CD8-positive, alpha-beta memory T cell (primary cell): ENCODE results near the gene DBP. TPM values are rescaled to one million over a fixed set of nuclear protein-coding genes. Genes with fewer than 3 reads are reported as not detected.

Source experiments
- CTCF ChIA-PET: fragments of 350-600 bp; sonication (Branson Sonifier 250); formaldehyde crosslinking; loops from one replicate; lab custom pipeline; 2021; ENCODE audit warnings: antibody characterized with exemption; lab: Charles Lee
- POLR2A ChIA-PET: fragments of 350-600 bp; sonication (Branson Sonifier 250); formaldehyde crosslinking; loops from one replicate; lab custom pipeline; 2021; ENCODE audit warnings: antibody characterized with exemption; lab: Charles Lee
- DNase-seq, 5 donors: peaks; one replicate each; pipeline versions ENCODE4 v3.0.0 to v3.0.0-alpha.2; 2020 to 2022; ENCODE audit warnings: mixed read lengths in 1 of 5
- H3K27ac ChIP-seq: one replicate; pipeline ENCODE4 v1.7.0; 2013; ENCODE audit warnings: low read depth, mild to moderate bottlenecking, low read length, moderate library complexity
- H3K27me3 ChIP-seq: 2 replicates; pipeline ENCODE4 v1.7.0; 2013; ENCODE audit warnings: low read length, mild to moderate bottlenecking; ENCODE audit not compliant: insufficient read depth, poor library complexity, severe bottlenecking
- H3K36me3 ChIP-seq: 2 replicates; pipeline ENCODE4 v1.7.0; 2013; ENCODE audit warnings: mild to moderate bottlenecking, low read length, moderate library complexity; ENCODE audit not compliant: insufficient read depth
- H3K4me1 ChIP-seq: 2 replicates; pipeline ENCODE4 v1.7.0; 2013; ENCODE audit warnings: mild to moderate bottlenecking, low read length, moderate library complexity; ENCODE audit not compliant: insufficient read depth
- H3K4me3 ChIP-seq: 2 replicates; pipeline ENCODE4 v1.7.0; 2013; ENCODE audit warnings: mild to moderate bottlenecking, low read length
- H3K9me3 ChIP-seq: 2 replicates; pipeline ENCODE4 v1.7.0; 2013; ENCODE audit warnings: mild to moderate bottlenecking, low read length
- H3K27ac Mint-ChIP-seq, 8 donors: one replicate each; pipeline ENCODE4 v1.8.0; 2020 to 2021; ENCODE audit warnings: mixed read lengths in 8 of 8, mild to moderate bottlenecking in 6 of 8, inconsistent platforms in 3 of 8, moderate library complexity in 3 of 8
- H3K27me3 Mint-ChIP-seq, 2 donors: one replicate each; pipeline ENCODE4 v1.8.0; 2020 to 2021; ENCODE audit warnings: mixed read lengths in 2 of 2, mild to moderate bottlenecking in 1 of 2, moderate library complexity in 1 of 2
- H3K36me3 Mint-ChIP-seq, 3 donors: one replicate each; pipeline ENCODE4 v1.8.0; 2020 to 2021; ENCODE audit warnings: mixed read lengths in 3 of 3, inconsistent platforms in 1 of 3, mild to moderate bottlenecking in 1 of 3
- H3K4me1 Mint-ChIP-seq, 3 donors: one replicate each; pipeline ENCODE4 v1.8.0; 2020 to 2021; ENCODE audit warnings: mixed read lengths in 3 of 3, inconsistent platforms in 1 of 3, mild to moderate bottlenecking in 1 of 3
- H3K4me3 Mint-ChIP-seq, 7 donors: one replicate each; pipeline ENCODE4 v1.8.0; 2020 to 2021; ENCODE audit warnings: mixed read lengths in 7 of 7, mild to moderate bottlenecking in 6 of 7, moderate library complexity in 4 of 7, inconsistent platforms in 2 of 7
- H3K9me3 Mint-ChIP-seq, 5 donors: one replicate each; pipeline ENCODE4 v1.8.0; 2020 to 2022; ENCODE audit warnings: mixed read lengths in 5 of 5, mild to moderate bottlenecking in 3 of 5, moderate library complexity in 2 of 5, inconsistent platforms in 1 of 5
- polyA plus RNA-seq: library from polyadenylated mRNA; unstranded; fragments of 300-500 nt; fragmentation: Illumina TruSeq; gene quantifications from one replicate; pipeline ENCODE4 v1.2.3, GENCODE V29; 2021
- total RNA-seq, 2 experiments: library from RNA; stranded (reverse); gene quantifications; one replicate each; pipeline ENCODE4 v1.2.3, GENCODE V29; 2021

Gene DBP
- total and polyA plus RNA-seq, 3 experiments from 2014 or later = 10.9 to 84.1 (median 12.1) TPM

DNA sequence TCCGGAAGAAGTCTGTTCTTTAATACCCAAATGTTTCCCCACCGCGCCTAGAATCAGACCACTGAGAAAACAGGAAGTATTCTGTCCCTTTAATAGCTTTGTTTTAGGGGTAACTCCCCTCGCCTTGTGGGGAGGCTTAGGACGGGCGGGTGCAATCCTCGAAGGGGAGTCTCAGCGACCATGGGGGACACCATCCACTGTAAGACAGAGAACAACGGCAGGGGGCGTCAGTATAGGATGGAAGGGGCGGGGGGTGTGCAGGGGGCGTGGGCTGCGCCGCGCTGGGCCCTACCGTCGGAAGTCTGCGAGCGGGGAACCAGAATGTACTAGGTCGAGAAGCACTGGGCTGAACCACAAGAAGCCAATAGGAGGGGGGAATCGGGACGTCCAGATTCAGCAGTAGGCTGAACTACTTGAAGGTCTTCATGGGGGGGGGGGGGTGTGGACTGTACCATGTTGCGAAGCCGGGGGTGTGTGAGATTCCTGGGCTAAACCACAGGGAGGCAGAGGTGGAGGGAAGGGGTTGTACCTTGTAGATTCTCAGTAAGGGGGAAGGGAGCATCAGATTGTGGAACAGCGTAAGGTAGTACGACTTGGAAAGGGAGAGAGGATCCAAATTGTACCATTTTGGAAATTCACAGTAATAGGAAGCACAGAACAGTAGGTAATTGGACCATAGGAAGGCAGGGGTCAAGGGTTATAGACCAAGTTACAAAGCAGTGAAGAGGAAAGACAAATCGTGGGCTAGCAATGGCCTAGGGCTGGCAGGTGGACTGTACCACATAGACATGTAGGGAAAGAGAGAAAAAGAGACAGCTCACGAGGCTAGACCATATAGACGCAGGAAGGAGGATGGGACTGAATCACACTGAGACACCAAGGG is 1.0 kb upstream of the DBP start:
- H3K9me3 Mint-ChIP-seq = peaks cover 0 to 2% (median 0%) of the 10 kb centered on the region in 5 donors
- H3K4me3 ChIP-seq = peak overlapping the region; percentile 93

DNA sequence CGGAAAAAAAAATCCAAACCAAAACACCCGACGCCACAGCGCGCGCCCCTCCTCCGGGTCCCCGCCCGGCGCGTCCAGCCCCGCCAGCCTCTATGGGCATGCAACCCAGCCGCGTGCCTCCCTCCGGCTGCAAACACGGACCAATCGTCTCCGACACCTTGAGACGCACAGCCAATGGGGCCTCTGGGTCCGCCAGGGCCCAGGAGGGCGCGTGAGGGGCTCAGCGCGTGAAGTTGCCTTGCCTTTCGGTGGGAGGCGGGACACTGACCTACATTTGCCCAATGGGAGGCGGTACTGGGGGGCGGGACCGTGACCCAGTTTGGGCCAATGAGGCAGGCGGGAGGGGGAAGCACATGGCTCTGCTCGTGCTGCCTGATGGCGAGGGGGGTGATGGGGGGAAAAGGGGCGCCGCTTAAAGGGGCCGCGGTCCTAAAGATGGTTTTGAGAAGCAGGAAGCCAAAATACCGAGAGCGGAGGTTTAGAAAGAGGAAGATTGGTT is 319 bp upstream of the DBP start:
- H3K27ac Mint-ChIP-seq = peak overlapping the region; percentile 88 to 100 (median 98)
- H3K4me3 ChIP-seq = peak overlapping the region; percentile 97

More for the DNA sequence above, 1.0 kb upstream of the DBP start:
- H3K27me3 Mint-ChIP-seq = peaks cover 0 to 2% of the 10 kb centered on the region in 2 donors
- H3K4me1 ChIP-seq = peaks cover 37% of the 10 kb centered on the region
- H3K27me3 ChIP-seq = no peaks in the 10 kb centered on the region
- H3K4me3 Mint-ChIP-seq = peak overlapping the region; percentile 84 to 100 (median 98)
- peaks cover 3% of the 10 kb centered on the region for H3K36me3 ChIP-seq
- H3K27ac Mint-ChIP-seq = peak overlapping the region; percentile 88 to 100 (median 98)
- ChIA-PET POLR2A (interaction anchor here (0.5 to 2.7 kb wide), 10 partner anchors 8 to 1364 kb away, joined by 3 to 23 read pairs (median 4); partner anchors contain the start of genes CA11, RPL18 and SPHK2), CTCF (interaction anchor here (0.7 to 2.3 kb wide), 3 partner anchors 8 to 29 kb away, joined by 3 to 14 read pairs (median 4); partner anchors contain the start of gene CA11)
- peak in 4 of 5 donors; percentile 76 to 93 (median 86) for DNase-seq
- H3K36me3 Mint-ChIP-seq = peaks cover 0 to 21% (median 0%) of the 10 kb centered on the region in 3 donors
- no peaks in the 10 kb centered on the region for H3K9me3 ChIP-seq
- peak overlapping the region; percentile 97 for H3K27ac ChIP-seq
- H3K4me1 Mint-ChIP-seq = peaks cover 35 to 63% (median 42%) of the 10 kb centered on the region in 3 donors

GRCh38 chr19:48635966-48636858 is 967 bp downstream of the DBP start:
- Mint-ChIP-seq H3K4me3 (peak overlapping the region; percentile 84 to 100 (median 98)), H3K4me1 (peaks cover 35 to 68% (median 40%) of the 10 kb centered on the region in 3 donors), H3K27me3 (peaks cover 0 to 2% of the 10 kb centered on the region in 2 donors), H3K36me3 (peaks cover 0 to 40% (median 0%) of the 10 kb centered on the region in 3 donors), H3K9me3 (peaks cover 0 to 2% (median 0%) of the 10 kb centered on the region in 5 donors), H3K27ac (peak overlapping the region; percentile 83 to 98 (median 94))
- Histone ChIP-seq H3K27me3 (no peaks in the 10 kb centered on the region), H3K4me3 (peak overlapping the region; percentile 97), H3K4me1 (peaks cover 45% of the 10 kb centered on the region), H3K36me3 (peaks cover 19% of the 10 kb centered on the region), H3K27ac (peak overlapping the region; percentile 97), H3K9me3 (no peaks in the 10 kb centered on the region)
- CTCF ChIA-PET = interaction anchor here (2.3 kb wide), 1 partner anchor 10 kb away, joined by 14 read pairs; the partner anchor contains the start of gene CA11
- POLR2A ChIA-PET = interaction anchor here (0.5 to 2.7 kb wide), 3 partner anchors 10 to 17 kb away, joined by 4 to 23 read pairs (median 15); partner anchors contain the start of genes CA11, RPL18 and SPHK2
- peak in 3 of 5 donors; percentile 28 to 62 (median 45) for DNase-seq

More for the DNA sequence above, 319 bp upstream of the DBP start:
- Mint-ChIP-seq H3K4me1 (peaks cover 35 to 67% (median 42%) of the 10 kb centered on the region in 3 donors), H3K27me3 (peaks cover 0 to 2% of the 10 kb centered on the region in 2 donors), H3K36me3 (peaks cover 0 to 28% (median 0%) of the 10 kb centered on the region in 3 donors), H3K9me3 (peaks cover 0 to 2% (median 0%) of the 10 kb centered on the region in 5 donors), H3K4me3 (peak overlapping the region; percentile 84 to 100 (median 98))
- DNase-seq = peak; percentile 99 to 100 (median 100)
- H3K36me3 ChIP-seq = peaks cover 10% of the 10 kb centered on the region
- no peaks in the 10 kb centered on the region for H3K27me3 ChIP-seq
- CTCF ChIA-PET = interaction anchor here (0.7 to 2.3 kb wide), 3 partner anchors 8 to 28 kb away, joined by 3 to 14 read pairs (median 4); partner anchors contain the start of gene CA11
- no peaks in the 10 kb centered on the region for H3K9me3 ChIP-seq
- peak overlapping the region; percentile 97 for H3K27ac ChIP-seq
- POLR2A ChIA-PET = interaction anchor here (0.5 to 2.7 kb wide), 8 partner anchors 8 to 388 kb away, joined by 3 to 23 read pairs (median 4); partner anchors contain the start of genes CA11, RPL18 and SPHK2
- peaks cover 44% of the 10 kb centered on the region for H3K4me1 ChIP-seq

DNA sequence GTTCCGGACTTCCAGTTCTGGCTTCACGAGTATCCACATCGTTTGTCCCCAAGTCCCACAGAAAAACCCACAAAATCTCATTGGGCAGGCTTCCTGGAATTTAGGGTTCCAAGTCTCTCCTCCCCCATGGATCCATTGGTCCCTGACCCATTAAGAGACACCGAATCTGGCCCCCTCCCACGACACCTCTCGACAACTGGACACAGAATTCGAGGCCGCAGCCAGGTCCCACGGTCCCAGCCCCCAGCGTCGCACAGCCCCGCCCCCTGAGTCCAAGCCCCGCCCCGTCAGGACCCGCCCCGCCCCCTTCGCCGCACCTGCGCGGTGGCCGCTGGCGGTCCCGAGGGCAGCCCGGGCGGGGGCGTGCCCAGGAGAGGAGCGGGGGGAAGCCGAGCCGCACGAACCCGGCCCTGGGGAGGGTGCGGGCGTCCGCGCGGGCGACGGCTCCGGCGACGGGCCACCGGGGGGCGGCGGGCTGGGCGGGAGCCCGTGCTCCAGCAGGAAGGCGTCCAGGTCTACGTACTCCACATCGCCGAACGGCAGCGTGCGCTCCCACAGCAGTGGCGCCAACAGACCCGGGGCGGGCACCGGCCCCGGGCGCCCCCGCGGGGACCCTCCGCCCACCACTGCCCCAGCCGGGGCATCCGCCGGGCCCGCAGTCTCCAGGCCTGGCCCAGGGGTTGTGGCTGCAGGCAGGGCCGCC is 1.8 kb downstream of the DBP start:
- Histone ChIP-seq H3K4me1 (peaks cover 45% of the 10 kb centered on the region), H3K36me3 (peaks cover 24% of the 10 kb centered on the region), H3K9me3 (no peaks in the 10 kb centered on the region), H3K27ac (peak overlapping the region; percentile 97), H3K4me3 (peak overlapping the region; percentile 97), H3K27me3 (no peaks in the 10 kb centered on the region)
- Mint-ChIP-seq H3K27me3 (peaks cover 0 to 2% of the 10 kb centered on the region in 2 donors), H3K27ac (peak overlapping the region; percentile 89 to 98 (median 94)), H3K9me3 (peaks cover 0 to 2% (median 0%) of the 10 kb centered on the region in 5 donors), H3K36me3 (peaks cover 0 to 48% (median 0%) of the 10 kb centered on the region in 3 donors), H3K4me3 (peak overlapping the region; percentile 86 to 100 (median 98)), H3K4me1 (peaks cover 35 to 66% (median 40%) of the 10 kb centered on the region in 3 donors)
- ChIA-PET CTCF (interaction anchor here (1.5 to 2.7 kb wide), 2 partner anchors 12 to 146 kb away, joined by 3 to 9 read pairs; no protein-coding TSS in a partner anchor), POLR2A (interaction anchor here (2.7 to 2.8 kb wide), 2 partner anchors 10 to 16 kb away, joined by 13 to 23 read pairs; partner anchors contain the start of genes CA11, RPL18 and SPHK2)
- DNase-seq = peak; percentile 64 to 81 (median 67)

DNA sequence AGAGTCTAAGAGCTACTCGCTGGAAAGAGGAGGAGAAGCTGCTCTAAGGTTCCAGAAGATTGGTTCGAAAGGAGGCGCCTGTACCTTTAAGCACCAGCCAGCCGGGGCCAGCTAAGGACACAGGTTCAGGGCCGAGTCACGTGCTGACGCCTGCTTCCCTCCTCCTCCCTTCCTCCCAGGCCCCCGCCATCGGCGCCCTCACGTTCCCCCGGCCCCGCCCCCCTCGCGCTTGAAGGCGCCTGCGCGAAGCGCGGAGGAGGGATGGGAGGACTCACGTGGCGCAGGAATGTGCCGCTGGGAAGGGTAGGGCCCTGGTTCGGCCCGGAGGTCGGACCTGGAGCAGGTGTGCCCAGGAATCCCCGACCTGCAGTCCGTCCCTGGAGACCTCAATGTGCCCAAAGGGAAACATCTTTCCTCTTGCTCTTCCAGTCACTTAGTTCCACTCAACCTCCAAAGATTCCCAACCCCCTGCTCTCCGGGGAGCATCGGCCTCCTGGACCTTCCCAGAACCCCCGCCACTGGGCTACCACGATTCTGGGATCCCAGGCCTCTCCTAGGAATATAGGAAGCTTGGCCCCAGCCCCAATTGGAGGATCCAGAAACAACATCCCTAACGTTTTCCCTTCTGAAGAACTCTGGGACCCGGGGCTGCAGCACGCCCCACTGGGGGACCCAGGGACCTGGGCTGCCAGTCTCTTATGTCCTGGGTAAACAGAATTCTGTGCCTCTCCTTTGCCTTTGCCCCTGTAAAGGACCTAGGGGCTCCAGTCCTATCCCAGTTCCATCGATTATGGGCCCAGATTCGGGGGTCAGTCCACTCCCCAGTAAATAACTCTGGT is 2.5 kb downstream of the DBP start:
- Mint-ChIP-seq H3K36me3 (peaks cover 0 to 55% (median 0%) of the 10 kb centered on the region in 3 donors), H3K27ac (peak overlapping the region; percentile 88 to 97 (median 93)), H3K4me1 (peaks cover 31 to 64% (median 36%) of the 10 kb centered on the region in 3 donors), H3K9me3 (peaks cover 0 to 2% (median 0%) of the 10 kb centered on the region in 5 donors), H3K27me3 (peaks cover 0 to 2% of the 10 kb centered on the region in 2 donors), H3K4me3 (peak overlapping the region; percentile 76 to 93 (median 83))
- peak overlapping the region; percentile 55 for H3K4me3 ChIP-seq
- CTCF ChIA-PET = interaction anchor here (1.1 to 2.7 kb wide), 5 partner anchors 11 to 145 kb away, joined by 3 to 10 read pairs (median 4); partner anchors contain the start of genes CA11 and SPHK2
- peak; percentile 82 to 92 (median 86) for DNase-seq
- H3K36me3 ChIP-seq = peaks cover 28% of the 10 kb centered on the region
- H3K27ac ChIP-seq = peak overlapping the region; percentile 66
- H3K9me3 ChIP-seq = no peaks in the 10 kb centered on the region
- peaks cover 45% of the 10 kb centered on the region for H3K4me1 ChIP-seq
- no peaks in the 10 kb centered on the region for H3K27me3 ChIP-seq
- POLR2A ChIA-PET = interaction anchor here (0.5 to 2.8 kb wide), 5 partner anchors 11 to 343 kb away, joined by 3 to 17 read pairs (median 13); partner anchors contain the start of genes CA11, RPL18 and SPHK2

DNA sequence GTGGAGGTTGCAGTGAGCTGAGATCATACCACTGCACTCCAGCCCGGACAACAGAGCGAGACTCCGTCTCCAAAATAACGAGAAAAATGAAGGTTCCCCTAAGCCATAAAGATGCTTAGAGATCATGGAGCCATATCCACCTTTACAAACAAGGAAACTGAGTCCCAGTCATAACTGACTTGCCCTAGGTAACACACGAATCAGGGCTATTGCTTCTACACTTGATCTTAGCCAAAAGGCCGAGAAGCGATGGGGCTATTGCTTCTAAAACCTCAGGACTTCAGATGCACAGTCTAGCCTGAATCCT is 3.2 kb downstream of the DBP start:
- Histone ChIP-seq H3K27ac (peak overlapping the region; percentile 66), H3K4me3 (peak overlapping the region; percentile 55), H3K36me3 (peaks cover 30% of the 10 kb centered on the region), H3K9me3 (no peaks in the 10 kb centered on the region), H3K4me1 (peaks cover 38% of the 10 kb centered on the region), H3K27me3 (no peaks in the 10 kb centered on the region)
- Mint-ChIP-seq H3K27ac (peak overlapping the region; percentile 88 to 97 (median 92)), H3K9me3 (peaks cover 0 to 2% (median 0%) of the 10 kb centered on the region in 5 donors), H3K27me3 (no peaks in the 10 kb centered on the region), H3K36me3 (peaks cover 0 to 57% (median 0%) of the 10 kb centered on the region in 3 donors), H3K4me3 (peak overlapping the region; percentile 76 to 93 (median 83)), H3K4me1 (peaks cover 27 to 58% (median 31%) of the 10 kb centered on the region in 3 donors)
- ChIA-PET POLR2A (interaction anchor here (0.5 to 2.8 kb wide), 5 partner anchors 11 to 342 kb away, joined by 3 to 17 read pairs (median 13); partner anchors contain the start of genes CA11, RPL18 and SPHK2), CTCF (interaction anchor here (1.1 to 2.7 kb wide), 5 partner anchors 10 to 144 kb away, joined by 3 to 10 read pairs (median 4); partner anchors contain the start of genes CA11 and SPHK2)
- no peak for DNase-seq
